Body of pancreas (tissue), 4 donors: ENCODE data around the gene INIP.

Experiments
- CTCF ChIP-seq, 7 experiments: fragments of 450-650 bp in 4 of 7; fragments of 200-600 bp in 3 of 7; sonication (generic) in 3 of 7; IDR thresholded peaks; one replicate each; pipeline ENCODE4 v1.5.1; 2016 to 2019; ENCODE audit warnings: antibody characterized with exemption in 7 of 7
- POLR2A ChIP-seq, 3 donors: fragments of 450-650 bp; IDR thresholded peaks; one replicate each; pipeline ENCODE4 v1.6.1; 2016; ENCODE audit warnings: antibody characterized with exemption in 3 of 3, mild to moderate bottlenecking in 2 of 3

- TF ChIP-seq CTCF (IDR thresholded peaks at IDR 0.05) (no peak), POLR2A (IDR thresholded peaks at IDR 0.05) (no peak)
Measured at GRCh38 chr9:112762726-112763518, 45.0 kb upstream of the INIP start.
